NB4 (cell line): ENCODE measurements around the gene PLOD2.

ENCODE experiments used
- MYC ChIP-seq: IDR thresholded peaks from 2 replicates; pipeline ENCODE4 v1.6.1; 2011; ENCODE audit warnings: low read depth, low read length
- TF ChIP-seq, protein P1 (sequence below): IDR thresholded peaks from one replicate; pipeline ENCODE4 v1.5.1; 2012; ENCODE audit warnings: low read depth, low read length

GRCh38 chr3:146099316-146099715 is 61.7 kb downstream of the PLOD2 start:
- TF ChIP-seq, protein P1, sequence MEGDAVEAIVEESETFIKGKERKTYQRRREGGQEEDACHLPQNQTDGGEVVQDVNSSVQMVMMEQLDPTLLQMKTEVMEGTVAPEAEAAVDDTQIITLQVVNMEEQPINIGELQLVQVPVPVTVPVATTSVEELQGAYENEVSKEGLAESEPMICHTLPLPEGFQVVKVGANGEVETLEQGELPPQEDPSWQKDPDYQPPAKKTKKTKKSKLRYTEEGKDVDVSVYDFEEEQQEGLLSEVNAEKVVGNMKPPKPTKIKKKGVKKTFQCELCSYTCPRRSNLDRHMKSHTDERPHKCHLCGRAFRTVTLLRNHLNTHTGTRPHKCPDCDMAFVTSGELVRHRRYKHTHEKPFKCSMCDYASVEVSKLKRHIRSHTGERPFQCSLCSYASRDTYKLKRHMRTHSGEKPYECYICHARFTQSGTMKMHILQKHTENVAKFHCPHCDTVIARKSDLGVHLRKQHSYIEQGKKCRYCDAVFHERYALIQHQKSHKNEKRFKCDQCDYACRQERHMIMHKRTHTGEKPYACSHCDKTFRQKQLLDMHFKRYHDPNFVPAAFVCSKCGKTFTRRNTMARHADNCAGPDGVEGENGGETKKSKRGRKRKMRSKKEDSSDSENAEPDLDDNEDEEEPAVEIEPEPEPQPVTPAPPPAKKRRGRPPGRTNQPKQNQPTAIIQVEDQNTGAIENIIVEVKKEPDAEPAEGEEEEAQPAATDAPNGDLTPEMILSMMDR: no peak
- no peak for TF ChIP-seq MYC
